Skeletal muscle tissue (tissue), 4 donors: ENCODE results near the gene TARBP2. TPM values are rescaled to one million over a fixed set of nuclear protein-coding genes. Genes with fewer than 3 reads are reported as not detected.

ENCODE experiments used
- H3K27ac ChIP-seq: one replicate; pipeline ENCODE4 v1.7.0; 2013; ENCODE audit warnings: mild to moderate bottlenecking, low read depth, low read length, inconsistent platforms
- H3K27me3 ChIP-seq, 3 donors: one replicate each; pipeline ENCODE4 v1.7.0; 2013; ENCODE audit warnings: low read length in 3 of 3; ENCODE audit not compliant: control insufficient read depth in 3 of 3, insufficient read depth in 3 of 3
- H3K36me3 ChIP-seq, 3 donors: one replicate each; pipeline ENCODE4 v1.7.0; 2013; ENCODE audit warnings: low read length in 3 of 3; ENCODE audit not compliant: control insufficient read depth in 3 of 3, insufficient read depth in 3 of 3
- H3K4me1 ChIP-seq, 3 donors: one replicate each; pipeline ENCODE4 v1.7.0; 2013; ENCODE audit warnings: low read length in 3 of 3, mild to moderate bottlenecking in 3 of 3; ENCODE audit not compliant: control insufficient read depth in 3 of 3, insufficient read depth in 3 of 3
- H3K4me3 ChIP-seq, 3 donors: one replicate each; pipeline ENCODE4 v1.7.0; 2013; ENCODE audit warnings: low read length in 3 of 3
- H3K9ac ChIP-seq, 3 donors: one replicate each; pipeline ENCODE4 v1.7.0; 2013; ENCODE audit warnings: low read length in 3 of 3, mild to moderate bottlenecking in 3 of 3, moderate library complexity in 2 of 3, low read depth in 1 of 3
- H3K9me3 ChIP-seq, 3 donors: one replicate each; pipeline ENCODE4 v1.7.0; 2013; ENCODE audit warnings: low read length in 3 of 3; ENCODE audit not compliant: control insufficient read depth in 3 of 3
- total RNA-seq: library from RNA; depleted of rRNA; stranded (reverse); fragments of >200 nt; gene quantifications from one replicate; pipeline ENCODE4 v1.2.3, GENCODE V29; 2014
- donor health status: Osteomylitis.

The TARBP2 gene
- total RNA-seq, 1 donor from 2014 or later: 29.7 TPM

DNA sequence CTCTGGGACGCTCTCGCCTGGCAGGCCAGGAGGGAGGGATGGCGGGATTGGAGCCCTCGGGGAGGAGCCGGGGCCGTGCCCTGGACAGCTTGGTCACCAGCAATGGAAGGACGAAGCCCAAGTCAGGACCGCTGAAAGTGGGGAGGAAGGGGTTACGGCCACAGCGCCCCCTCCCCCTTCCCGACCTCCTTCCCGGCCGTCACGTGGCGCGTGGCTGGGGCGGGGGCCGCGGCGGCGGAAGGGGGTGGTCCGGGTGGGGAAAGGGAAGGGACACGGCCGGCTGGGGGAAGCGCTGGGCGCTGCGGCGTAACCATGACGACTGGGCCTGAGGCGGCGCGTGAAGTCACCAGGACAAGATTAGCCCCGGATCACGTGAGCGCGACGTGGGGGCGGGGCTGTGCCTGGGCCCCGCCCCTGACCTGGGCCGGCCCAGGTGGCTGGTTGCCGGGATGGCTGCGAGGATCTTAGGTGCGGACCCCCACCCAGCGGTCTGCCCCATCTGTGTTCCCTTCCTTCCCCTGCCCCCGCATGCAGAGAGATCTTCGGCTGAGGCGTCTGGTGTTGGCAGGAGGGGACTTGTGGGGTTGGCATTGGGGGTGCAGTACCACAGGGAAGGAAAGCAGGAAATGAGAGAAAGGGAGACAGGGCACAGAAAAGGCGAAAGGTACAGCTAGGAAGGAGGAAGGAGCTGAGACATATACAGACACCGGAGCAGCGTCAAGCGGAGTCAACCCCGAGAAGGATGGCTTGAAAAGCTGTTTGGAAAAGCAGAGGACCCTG, 8.1 kb upstream of the TARBP2 start:
- H3K27ac ChIP-seq: peak overlapping the region; percentile 83
- peaks cover 0 to 2% (median 0%) of the 10 kb centered on the region in 3 donors for H3K36me3 ChIP-seq
- H3K27me3 ChIP-seq: no peaks in the 10 kb centered on the region
- peak overlapping the region; percentile 77 to 82 (median 80) for H3K4me3 ChIP-seq
- peak overlapping the region; percentile 69 to 80 (median 80) for H3K9ac ChIP-seq
- H3K9me3 ChIP-seq: no peaks in the 10 kb centered on the region
- peaks cover 18 to 29% (median 26%) of the 10 kb centered on the region in 3 donors for H3K4me1 ChIP-seq

- Histone ChIP-seq H3K27ac (peak overlapping the region; percentile 83), H3K9ac (peak overlapping the region; percentile 69 to 80 (median 69)), H3K27me3 (no peaks in the 10 kb centered on the region), H3K9me3 (no peaks in the 10 kb centered on the region), H3K4me1 (peaks cover 23 to 35% (median 32%) of the 10 kb centered on the region in 3 donors), H3K4me3 (peak overlapping the region; percentile 77 to 82 (median 80)), H3K36me3 (no peaks in the 10 kb centered on the region)
Observed at GRCh38 chr12:53493610-53494391, 7.3 kb upstream of the TARBP2 start.

DNA sequence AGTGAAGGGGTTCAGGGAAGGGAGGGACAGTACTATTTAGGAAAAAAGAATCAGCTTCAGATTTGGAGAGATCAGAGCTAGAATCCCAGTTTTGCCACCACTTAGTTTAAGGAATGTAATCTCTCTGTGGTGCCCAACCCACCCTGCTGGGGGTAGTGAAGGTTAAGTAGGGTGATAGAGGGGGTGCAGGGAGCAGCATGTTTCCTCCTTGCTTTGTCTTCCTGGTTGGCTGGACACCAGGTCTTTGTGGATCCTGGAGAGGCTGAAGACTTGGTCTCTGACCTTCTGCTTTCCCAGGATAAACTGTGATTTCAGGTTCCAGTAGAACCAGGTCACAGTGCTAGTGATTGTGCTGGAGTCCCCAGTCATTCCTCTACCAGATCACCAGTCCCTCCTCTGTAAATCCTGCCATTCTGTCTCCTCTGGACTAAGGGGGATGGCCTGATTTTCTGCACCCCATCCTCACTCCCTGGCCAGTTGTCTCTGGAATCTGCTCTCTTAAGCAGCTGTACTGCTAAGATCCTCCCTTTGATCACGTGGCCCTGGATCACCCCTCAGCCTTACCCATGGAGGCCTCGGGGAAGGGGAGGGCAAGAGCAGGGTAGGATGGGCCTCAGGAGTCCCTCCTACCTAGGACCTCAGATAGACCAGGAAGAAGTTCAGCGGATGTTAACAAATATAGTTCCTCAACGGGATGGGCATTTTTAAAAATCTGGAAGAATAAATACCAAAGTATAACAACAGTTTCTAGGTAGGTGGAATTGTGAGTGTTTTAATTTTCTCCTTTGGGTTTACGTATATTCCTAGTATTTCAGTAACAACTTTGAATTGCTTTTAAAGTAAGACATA, 5.0 kb upstream of the TARBP2 start:
- Histone ChIP-seq H3K9me3 (no peaks in the 10 kb centered on the region), H3K4me3 (no peak overlapping the region), H3K9ac (no peak overlapping the region), H3K4me1 (peaks cover 37 to 48% (median 41%) of the 10 kb centered on the region in 3 donors), H3K27ac (peak overlapping the region; percentile 6), H3K27me3 (no peaks in the 10 kb centered on the region), H3K36me3 (no peaks in the 10 kb centered on the region)

- Histone ChIP-seq H3K4me1 (peaks cover 41 to 54% (median 44%) of the 10 kb centered on the region in 3 donors), H3K9ac (no peak overlapping the region), H3K27ac (peak overlapping the region; percentile 6)
Observed at GRCh38 chr12:53496752-53497032, 4.4 kb upstream of the TARBP2 start.

DNA sequence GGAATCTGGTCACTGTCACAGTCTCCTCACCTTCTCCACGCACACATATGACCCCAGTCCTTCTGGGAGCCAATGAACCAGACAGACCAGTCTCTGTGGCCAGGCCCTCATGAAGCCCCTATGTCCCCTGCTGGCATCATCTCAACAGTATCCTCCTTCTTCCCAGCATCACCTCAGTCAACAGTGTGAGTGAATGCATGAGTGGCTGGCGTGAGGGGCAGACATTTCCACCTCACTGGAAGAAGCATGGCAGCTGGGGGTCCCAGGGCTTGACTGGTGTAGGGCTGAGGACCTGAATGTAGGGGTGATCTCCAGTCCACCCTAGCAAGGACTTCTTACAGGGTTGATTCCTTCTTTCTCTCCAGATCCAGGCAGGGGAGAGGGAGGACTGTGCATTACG, 3.6 kb upstream of the TARBP2 start:
- no peaks in the 10 kb centered on the region for H3K27me3 ChIP-seq
- H3K4me3 ChIP-seq: no peak overlapping the region
- H3K9ac ChIP-seq: no peak overlapping the region
- peaks cover 43 to 55% (median 45%) of the 10 kb centered on the region in 3 donors for H3K4me1 ChIP-seq
- H3K27ac ChIP-seq: no peak overlapping the region
- H3K9me3 ChIP-seq: no peaks in the 10 kb centered on the region
- no peaks in the 10 kb centered on the region for H3K36me3 ChIP-seq

More at GRCh38 chr12:53496752-53497032, 4.4 kb upstream of the TARBP2 start:
- Histone ChIP-seq H3K9me3 (no peaks in the 10 kb centered on the region), H3K27me3 (no peaks in the 10 kb centered on the region), H3K4me3 (no peak overlapping the region), H3K36me3 (no peaks in the 10 kb centered on the region)

DNA sequence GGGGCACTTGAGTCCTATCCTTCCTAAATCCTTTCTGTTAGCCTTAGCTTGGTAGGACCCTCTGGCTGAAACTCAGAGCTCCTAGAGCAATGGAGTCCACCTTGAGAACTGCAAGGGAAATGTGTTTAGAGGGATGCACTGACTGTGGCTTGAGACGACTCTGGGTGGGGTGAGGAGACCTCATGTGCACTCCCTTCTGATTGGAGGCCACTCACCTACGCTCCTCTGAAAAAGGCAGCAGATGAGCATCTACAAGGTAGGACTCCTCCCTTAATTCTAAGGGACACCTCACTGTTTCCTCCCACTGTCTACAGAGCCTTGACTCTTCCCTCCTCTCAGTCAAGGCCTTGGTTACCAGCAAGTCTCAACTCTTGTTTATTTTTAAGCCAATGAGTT, 2.9 kb upstream of the TARBP2 start:
- Histone ChIP-seq H3K4me3 (peak overlapping the region in 2 of 3 donors; percentile 13 to 93), H3K27me3 (no peaks in the 10 kb centered on the region), H3K36me3 (no peaks in the 10 kb centered on the region), H3K27ac (no peak overlapping the region), H3K4me1 (peaks cover 43 to 56% (median 47%) of the 10 kb centered on the region in 3 donors), H3K9ac (peak overlapping the region in 1 of 3 donors; percentile 28), H3K9me3 (no peaks in the 10 kb centered on the region)

- Histone ChIP-seq H3K27ac (peak within 1 kb of the TSS; percentile 97), H3K4me3 (peak within 1 kb of the TSS; percentile 86 to 96 (median 93)), H3K36me3 (peaks cover 3 to 11% (median 4%) of the 10 kb centered on the region in 3 donors), H3K27me3 (no peaks in the 10 kb centered on the region), H3K9me3 (no peaks in the 10 kb centered on the region), H3K4me1 (peaks cover 37 to 47% (median 41%) of the 10 kb centered on the region in 3 donors), H3K9ac (peak within 1 kb of the TSS; percentile 88 to 99 (median 94))
Observed at GRCh38 chr12:53499266-53500141, 1.6 kb upstream of the TARBP2 start, which contains the start of gene MAP3K12. Gene MAP3K12, minus strand, starts transcription at chr12:53499458. Its CDS starts 12,067 bp downstream, at chr12:53487391.

GRCh38 chr12:53500142-53500775, 824 bp upstream of the TARBP2 start:
- Histone ChIP-seq H3K9ac (peak overlapping the region; percentile 88 to 99 (median 94)), H3K4me1 (peaks cover 40 to 55% (median 41%) of the 10 kb centered on the region in 3 donors)

More at GRCh38 chr12:53500142-53500775, 824 bp upstream of the TARBP2 start:
- Histone ChIP-seq H3K4me3 (peak overlapping the region; percentile 86 to 96 (median 93)), H3K9me3 (no peaks in the 10 kb centered on the region), H3K27me3 (no peaks in the 10 kb centered on the region), H3K36me3 (peaks cover 6 to 17% (median 9%) of the 10 kb centered on the region in 3 donors), H3K27ac (peak overlapping the region; percentile 97)
